Measurements from ENCODE around the gene BICD2.

The BICD2 gene

GRCh38 chr9:92664394-92665152, 100.1 kb downstream of the BICD2 start:
- DNase-seq: no peak

- DNase-seq: no peak
Observed at GRCh38 chr9:92663951-92664350, 100.7 kb downstream of the BICD2 start.

GRCh38 chr9:92663126-92663525, 101.5 kb downstream of the BICD2 start:
- DNase-seq: no peak

GRCh38 chr9:92661743-92662142, 102.9 kb downstream of the BICD2 start:
- DNase-seq: no peak
